ENCODE measurements around the gene STC2.

DNA sequence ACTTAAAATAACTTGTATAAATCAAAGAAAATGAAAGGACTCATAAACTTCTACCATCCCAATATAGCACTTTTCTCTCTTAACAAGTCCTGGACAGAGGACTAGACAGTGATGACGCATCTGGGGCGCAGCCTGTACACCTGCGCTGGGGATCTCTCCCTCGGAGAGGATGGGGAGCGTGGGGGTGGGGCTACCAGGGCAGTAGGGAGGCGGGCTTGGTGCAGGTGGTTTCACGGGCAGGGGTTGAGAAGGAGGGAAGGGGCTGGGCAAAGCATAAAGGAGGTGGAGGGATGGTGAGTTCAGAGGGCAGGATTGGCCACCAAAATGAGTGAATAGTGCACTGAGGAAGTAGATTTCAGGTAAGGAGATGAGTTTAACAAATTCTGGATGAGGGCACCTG lies 41.1 kb downstream of the STC2 start:
- TF ChIP-seq, protein P1, sequence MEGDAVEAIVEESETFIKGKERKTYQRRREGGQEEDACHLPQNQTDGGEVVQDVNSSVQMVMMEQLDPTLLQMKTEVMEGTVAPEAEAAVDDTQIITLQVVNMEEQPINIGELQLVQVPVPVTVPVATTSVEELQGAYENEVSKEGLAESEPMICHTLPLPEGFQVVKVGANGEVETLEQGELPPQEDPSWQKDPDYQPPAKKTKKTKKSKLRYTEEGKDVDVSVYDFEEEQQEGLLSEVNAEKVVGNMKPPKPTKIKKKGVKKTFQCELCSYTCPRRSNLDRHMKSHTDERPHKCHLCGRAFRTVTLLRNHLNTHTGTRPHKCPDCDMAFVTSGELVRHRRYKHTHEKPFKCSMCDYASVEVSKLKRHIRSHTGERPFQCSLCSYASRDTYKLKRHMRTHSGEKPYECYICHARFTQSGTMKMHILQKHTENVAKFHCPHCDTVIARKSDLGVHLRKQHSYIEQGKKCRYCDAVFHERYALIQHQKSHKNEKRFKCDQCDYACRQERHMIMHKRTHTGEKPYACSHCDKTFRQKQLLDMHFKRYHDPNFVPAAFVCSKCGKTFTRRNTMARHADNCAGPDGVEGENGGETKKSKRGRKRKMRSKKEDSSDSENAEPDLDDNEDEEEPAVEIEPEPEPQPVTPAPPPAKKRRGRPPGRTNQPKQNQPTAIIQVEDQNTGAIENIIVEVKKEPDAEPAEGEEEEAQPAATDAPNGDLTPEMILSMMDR (conservative IDR thresholded peaks at IDR 0.05; ENCODE audit: low read depth in 2 of 2), result no peak
- TF ChIP-seq EZH2phosphoT487 (IDR thresholded peaks at IDR 0.05; ENCODE audit: unreplicated experiment), result no peak
- TF ChIP-seq POLR2AphosphoS5 (IDR thresholded peaks at IDR 0.05; ENCODE audit: low read depth), result no peak

Measured in GM23338 (cell line).